A549 (cell line): Measurements from ENCODE around the gene SOS2.

ENCODE experiments used
- RFX5 ChIP-seq: fragments of 450-650 bp; IDR thresholded peaks from 2 replicates; pipeline ENCODE4 v1.7.1; 2014; ENCODE audit warnings: antibody characterized with exemption, mild to moderate bottlenecking, moderate library complexity
- TF ChIP-seq, protein P1 (sequence below): fragments of >200 bp; sonication (Bioruptor Twin); formaldehyde crosslinking; IDR thresholded peaks from 3 replicates; pipeline ENCODE4 v1.5.1; 2016

DNA sequence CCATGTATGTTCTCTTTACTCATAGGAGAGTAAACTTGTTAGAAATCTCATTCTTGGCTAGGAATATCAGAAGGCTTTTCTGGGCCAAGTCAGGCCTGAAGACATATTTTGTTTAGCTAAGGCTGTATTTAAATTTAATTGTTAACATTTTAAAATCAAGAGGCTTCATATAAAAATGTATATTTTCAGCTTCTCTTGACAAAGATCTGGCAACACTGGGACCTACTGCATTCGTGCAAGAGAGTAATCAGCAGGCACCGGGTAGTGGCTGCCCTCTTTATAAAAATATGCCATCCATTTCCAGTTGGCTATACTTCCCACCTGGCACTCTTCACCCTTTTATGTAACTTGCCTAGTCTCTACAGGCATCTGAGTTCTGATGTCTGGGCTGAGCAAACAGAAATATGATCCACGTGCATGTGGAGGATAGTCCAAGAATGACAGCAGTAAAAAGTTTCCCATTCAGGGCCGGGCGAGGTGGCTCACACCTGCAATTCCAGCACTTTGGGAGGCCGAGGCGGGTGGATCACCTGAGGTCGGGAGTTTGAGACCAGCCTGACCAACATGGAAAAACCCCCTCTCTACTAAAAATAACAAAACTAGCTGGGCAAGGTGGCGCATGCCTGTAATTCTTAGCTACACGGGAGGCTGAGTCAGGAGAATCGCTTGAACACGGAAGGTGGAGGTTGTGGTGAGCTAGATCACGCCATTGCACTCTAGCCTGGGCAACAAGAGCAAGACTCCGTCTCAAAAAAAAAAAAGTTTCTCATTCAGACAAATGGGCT, 2.0 kb upstream of the SOS2 start:
- TF ChIP-seq, protein P1, sequence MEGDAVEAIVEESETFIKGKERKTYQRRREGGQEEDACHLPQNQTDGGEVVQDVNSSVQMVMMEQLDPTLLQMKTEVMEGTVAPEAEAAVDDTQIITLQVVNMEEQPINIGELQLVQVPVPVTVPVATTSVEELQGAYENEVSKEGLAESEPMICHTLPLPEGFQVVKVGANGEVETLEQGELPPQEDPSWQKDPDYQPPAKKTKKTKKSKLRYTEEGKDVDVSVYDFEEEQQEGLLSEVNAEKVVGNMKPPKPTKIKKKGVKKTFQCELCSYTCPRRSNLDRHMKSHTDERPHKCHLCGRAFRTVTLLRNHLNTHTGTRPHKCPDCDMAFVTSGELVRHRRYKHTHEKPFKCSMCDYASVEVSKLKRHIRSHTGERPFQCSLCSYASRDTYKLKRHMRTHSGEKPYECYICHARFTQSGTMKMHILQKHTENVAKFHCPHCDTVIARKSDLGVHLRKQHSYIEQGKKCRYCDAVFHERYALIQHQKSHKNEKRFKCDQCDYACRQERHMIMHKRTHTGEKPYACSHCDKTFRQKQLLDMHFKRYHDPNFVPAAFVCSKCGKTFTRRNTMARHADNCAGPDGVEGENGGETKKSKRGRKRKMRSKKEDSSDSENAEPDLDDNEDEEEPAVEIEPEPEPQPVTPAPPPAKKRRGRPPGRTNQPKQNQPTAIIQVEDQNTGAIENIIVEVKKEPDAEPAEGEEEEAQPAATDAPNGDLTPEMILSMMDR = no peak
- no peak for TF ChIP-seq RFX5
